PC-3 (cell line): ENCODE results near the gene CELF5.

Experiments
- CTCF ChIP-seq: fragments of 300-600 bp; sonication (generic); conservative IDR thresholded peaks from 2 replicates; pipeline ENCODE4 v1.5.1; 2017; ENCODE audit warnings: antibody characterized with exemption, low read depth, mild to moderate bottlenecking, low read length
- EZH2phosphoT487 ChIP-seq: fragments of 300-600 bp; sonication (generic); IDR thresholded peaks from 2 replicates; pipeline ENCODE4 v1.6.1; 2018; ENCODE audit warnings: mild to moderate bottlenecking, antibody characterized with exemption, low read length, borderline replicate concordance

GRCh38 chr19:3289971-3290569, 65.6 kb downstream of the CELF5 start:
- TF ChIP-seq CTCF = no peak
- TF ChIP-seq EZH2phosphoT487 = no peak
